SK-N-MC (cell line): ENCODE data around the gene NUDT22.
A peak's percentile ranks its signal among the peaks of the same experiment; 100 is the strongest.

Experiments
- DNase-seq: peaks from one replicate; pipeline ENCODE4 v3.0.0-alpha.2; 2011; ENCODE audit warnings: low read depth, low spot score
- H3K27ac ChIP-seq: fragments of 200-600 bp; sonication (generic); 2 replicates; pipeline ENCODE4 v1.5.1; 2016; ENCODE audit warnings: mixed run types
- H3K36me3 ChIP-seq: fragments of 200-600 bp; sonication (generic); 2 replicates; pipeline ENCODE4 v1.6.1; 2017; ENCODE audit warnings: antibody characterized with exemption, low read length, mixed read lengths; ENCODE audit not compliant: insufficient read depth
- H3K4me3 ChIP-seq: fragments of 200-600 bp; sonication (generic); 2 replicates; pipeline ENCODE4 v1.5.1; 2016
- H3K9ac ChIP-seq: fragments of 200-600 bp; sonication (generic); 2 replicates; pipeline ENCODE4 v1.8.0; 2017; ENCODE audit warnings: mixed run types, mixed read lengths; ENCODE audit not compliant: insufficient read length
- H3K9me3 ChIP-seq: fragments of 200-600 bp; sonication (generic); 2 replicates; pipeline ENCODE4 v1.6.1; 2017; ENCODE audit warnings: low read depth, mild to moderate bottlenecking, antibody characterized with exemption, low read length, moderate library complexity, mixed read lengths
- EZH2 ChIP-seq: fragments of 200-600 bp; sonication (generic); IDR thresholded peaks from one replicate; pipeline ENCODE4 v1.6.1; 2017; ENCODE audit warnings: antibody characterized with exemption
- FOXP2 ChIP-seq: optimal IDR thresholded peaks from 2 replicates; pipeline ENCODE3; 2011; ENCODE audit warnings: mild to moderate bottlenecking, moderate library complexity; ENCODE audit not compliant: insufficient read depth; ENCODE audit errors: extremely low read length, control extremely low read depth
- POLR2AphosphoS5 ChIP-seq: IDR thresholded peaks from 2 replicates; pipeline ENCODE4 v1.6.1; 2012; ENCODE audit warnings: mild to moderate bottlenecking, low read depth, low read length, borderline replicate concordance

NUDT22 gene

GRCh38 chr11:64225608-64226506 is at the start of gene NUDT22, which contains the start of gene TRPT1:
Gene NUDT22 (plus strand): TSS chr11:64226274. CDS start chr11:64226653, 379 bp downstream.
Gene TRPT1 (minus strand): TSS chr11:64226186. CDS start chr11:64225860, 326 bp downstream.
- TF ChIP-seq EZH2, result no peak
- TF ChIP-seq POLR2AphosphoS5, result peak; percentile 90
- TF ChIP-seq FOXP2, result peak; percentile 35
- Histone ChIP-seq H3K27ac (peak within 1 kb of the TSS; percentile 64), H3K9ac (peak within 1 kb of the TSS; percentile 88), H3K4me3 (peak within 1 kb of the TSS; percentile 99), H3K9me3 (no peaks in the 10 kb centered on the region), H3K36me3 (no peaks in the 10 kb centered on the region)
- no peak for DNase-seq

GRCh38 chr11:64176751-64177150 is 49.3 kb upstream of the NUDT22 start:
- Histone ChIP-seq H3K36me3 (no peaks in the 10 kb centered on the region), H3K9me3 (no peaks in the 10 kb centered on the region), H3K4me3 (no peak overlapping the region), H3K9ac (no peak overlapping the region), H3K27ac (no peak overlapping the region)
- TF ChIP-seq EZH2 (no peak), FOXP2 (no peak), POLR2AphosphoS5 (no peak)
- DNase-seq, result no peak

GRCh38 chr11:64178203-64178602 is 47.9 kb upstream of the NUDT22 start:
- H3K27ac ChIP-seq, result no peak overlapping the region
- no peak for DNase-seq

GRCh38 chr11:64178951-64179639 is 47.0 kb upstream of the NUDT22 start:
- H3K9me3 ChIP-seq, result no peaks in the 10 kb centered on the region

More at GRCh38 chr11:64178203-64178602, 47.9 kb upstream of the NUDT22 start:
- no peak overlapping the region for H3K9ac ChIP-seq
- H3K9me3 ChIP-seq, result no peaks in the 10 kb centered on the region
- TF ChIP-seq POLR2AphosphoS5 (no peak), EZH2 (no peak), FOXP2 (no peak)
- H3K4me3 ChIP-seq, result no peak overlapping the region
- H3K36me3 ChIP-seq, result no peaks in the 10 kb centered on the region

GRCh38 chr11:64180891-64181290 is 45.2 kb upstream of the NUDT22 start:
- no peak for DNase-seq
- no peaks in the 10 kb centered on the region for H3K9me3 ChIP-seq
- H3K27ac ChIP-seq, result no peak overlapping the region
- H3K36me3 ChIP-seq, result no peaks in the 10 kb centered on the region
- H3K9ac ChIP-seq, result no peak overlapping the region
- TF ChIP-seq EZH2 (no peak), POLR2AphosphoS5 (no peak), FOXP2 (no peak)
- H3K4me3 ChIP-seq, result no peak overlapping the region

More at GRCh38 chr11:64178951-64179639, 47.0 kb upstream of the NUDT22 start:
- TF ChIP-seq POLR2AphosphoS5, result no peak
- TF ChIP-seq EZH2, result no peak
- TF ChIP-seq FOXP2, result no peak
- Histone ChIP-seq H3K36me3 (no peaks in the 10 kb centered on the region), H3K9ac (no peak overlapping the region), H3K27ac (no peak overlapping the region), H3K4me3 (no peak overlapping the region)
- DNase-seq, result no peak

GRCh38 chr11:64181506-64182411 is 44.3 kb upstream of the NUDT22 start:
- H3K9ac ChIP-seq, result no peak overlapping the region
- no peaks in the 10 kb centered on the region for H3K36me3 ChIP-seq
- H3K9me3 ChIP-seq, result no peaks in the 10 kb centered on the region
- no peak for DNase-seq
- H3K4me3 ChIP-seq, result no peak overlapping the region
- peak overlapping the region; percentile 42; the same call in 1 of the 2 replicates for H3K27ac ChIP-seq
- TF ChIP-seq FOXP2 (no peak), POLR2AphosphoS5 (peak; percentile 62)

GRCh38 chr11:64183890-64184289 is 42.2 kb upstream of the NUDT22 start:
- TF ChIP-seq FOXP2 (no peak), EZH2 (no peak), POLR2AphosphoS5 (no peak)
- Histone ChIP-seq H3K36me3 (peaks cover 6% of the 10 kb centered on the region), H3K4me3 (no peak overlapping the region), H3K9me3 (no peaks in the 10 kb centered on the region), H3K9ac (no peak overlapping the region), H3K27ac (no peak overlapping the region)
- no peak for DNase-seq

- no peak for DNase-seq
- H3K27ac ChIP-seq, result peak overlapping the region; percentile 53; the same call in 1 of the 2 replicates
These were observed 40.8 kb upstream of the NUDT22 start for GRCh38 chr11:64185175-64185692.

More at GRCh38 chr11:64185175-64185692, 40.8 kb upstream of the NUDT22 start:
- peaks cover 11% of the 10 kb centered on the region for H3K36me3 ChIP-seq
- H3K9ac ChIP-seq, result peak overlapping the region; percentile 93
- H3K4me3 ChIP-seq, result peak overlapping the region; percentile 98
- peak; percentile 99 for TF ChIP-seq POLR2AphosphoS5
- no peak for TF ChIP-seq FOXP2
- H3K9me3 ChIP-seq, result no peaks in the 10 kb centered on the region
